G401 (cell line): ENCODE results near the gene NUP88. TPM values are rescaled to one million over a fixed set of nuclear protein-coding genes. Genes with fewer than 3 reads are reported as not detected.
"Not testable (repeated sequence)": the region's sequence is repeated elsewhere in the genome, so short reads cannot be mapped to it uniquely, and the experiment has no call there.

Source experiments
- DNase-seq: peaks from one replicate; pipeline ENCODE4 v3.0.0-alpha.2; 2015; ENCODE audit warnings: low spot score
- in situ Hi-C: cut with HindIII; loops from 2 replicates; pipeline ENCODE4 v1.10.0; 2016; ENCODE audit warnings: low sequenced_read_pairs, mixed read lengths
- total RNA-seq: library from RNA; depleted of rRNA; stranded (reverse); fragments of >200 nt; shearing (Covaris generic); gene quantifications from 2 replicates; pipeline ENCODE4 v1.2.3, GENCODE V29; 2014; rRNA removed

Gene NUP88
- total RNA-seq, result 142 and 178 TPM in 2 replicates

GRCh38 chr17:5419356-5419958, at the start of gene NUP88:
Gene NUP88, minus strand, starts transcription at chr17:5419662. Its CDS starts 12 bp downstream, at chr17:5419650.
- peak; percentile 99 for DNase-seq
- in situ Hi-C loops, result no loop called here

- in situ Hi-C loops, result no loop called here
- no peak for DNase-seq
Observed at GRCh38 chr17:5468075-5468473, 48.6 kb upstream of the NUP88 start.

GRCh38 chr17:5467416-5467815, 48.0 kb upstream of the NUP88 start:
- in situ Hi-C loops, result no loop called here
- no peak for DNase-seq

GRCh38 chr17:5466295-5466694, 46.8 kb upstream of the NUP88 start:
- in situ Hi-C loops, result no loop called here
- no peak for DNase-seq

- DNase-seq, result no peak
- in situ Hi-C loops, result no loop called here
Observed at GRCh38 chr17:5464717-5465507, 45.5 kb upstream of the NUP88 start.

GRCh38 chr17:5446786-5447185, 27.3 kb upstream of the NUP88 start:
- DNase-seq, result peak; percentile 19
- in situ Hi-C loops, result no loop called here

GRCh38 chr17:5444209-5444608, 24.7 kb upstream of the NUP88 start:
- in situ Hi-C loops, result no loop called here
- no peak for DNase-seq

GRCh38 chr17:5443728-5444127, 24.3 kb upstream of the NUP88 start:
- in situ Hi-C loops, result no loop called here
- no peak for DNase-seq

GRCh38 chr17:5439446-5439764, 19.9 kb upstream of the NUP88 start:
- in situ Hi-C loops, result no loop called here
- DNase-seq, result no peak

- in situ Hi-C loops, result no loop called here
- DNase-seq, result peak; percentile 88
Observed at GRCh38 chr17:5438716-5439445, 19.4 kb upstream of the NUP88 start, which contains the start of gene C1QBP. Gene C1QBP, minus strand, starts transcription at chr17:5439155. Its CDS starts 82 bp downstream, at chr17:5439073.

- DNase-seq, result no peak
- in situ Hi-C loops, result no loop called here
Observed at GRCh38 chr17:5437721-5438317, 18.4 kb upstream of the NUP88 start.

GRCh38 chr17:5435781-5436315, 16.4 kb upstream of the NUP88 start:
- not testable (repeated sequence) for DNase-seq

GRCh38 chr17:5434984-5435383, 15.5 kb upstream of the NUP88 start:
- in situ Hi-C loops, result no loop called here

More at GRCh38 chr17:5435781-5436315, 16.4 kb upstream of the NUP88 start:
- in situ Hi-C loops, result not testable (repeated sequence)

GRCh38 chr17:5431949-5432556, 12.6 kb upstream of the NUP88 start:
- in situ Hi-C loops, result no loop called here
- no peak for DNase-seq

More at GRCh38 chr17:5434984-5435383, 15.5 kb upstream of the NUP88 start:
- no peak for DNase-seq

- in situ Hi-C loops, DNase-seq: not testable (repeated sequence)
Observed at GRCh38 chr17:5431234-5431633, 11.8 kb upstream of the NUP88 start.

GRCh38 chr17:5430413-5430999, 11.0 kb upstream of the NUP88 start:
- in situ Hi-C loops, result no loop called here
- DNase-seq, result no peak

GRCh38 chr17:5429191-5429887, 9.9 kb upstream of the NUP88 start:
- no peak for DNase-seq
- in situ Hi-C loops, result no loop called here

- in situ Hi-C loops, result no loop called here
- DNase-seq, result no peak
Observed at GRCh38 chr17:5425826-5426225, 6.4 kb upstream of the NUP88 start.
